GM12878 (cell line): ENCODE measurements around the gene AXL.

Experiments used
- BMI1 ChIP-seq: fragments of 450-650 bp; IDR thresholded peaks from 2 replicates; pipeline ENCODE4 v1.6.1; 2016; ENCODE audit warnings: mild to moderate bottlenecking, moderate library complexity, borderline replicate concordance
- CBX3 ChIP-seq: fragments of 200-600 bp; sonication (generic); IDR thresholded peaks from 2 replicates; pipeline ENCODE4 v1.6.1; 2016; ENCODE audit warnings: low read depth, borderline replicate concordance
- CTCF ChIP-seq, 3 experiments: IDR thresholded peaks in 2 of 3; conservative IDR thresholded peaks in 1 of 3; 2 replicates each; pipeline ENCODE4 v1.5.1; 2011; ENCODE audit warnings: low read depth in 3 of 3, low read length in 3 of 3, mild to moderate bottlenecking in 3 of 3, control low read depth in 2 of 3, moderate library complexity in 2 of 3, inconsistent platforms in 1 of 3, mixed read lengths in 1 of 3; ENCODE audit not compliant: control insufficient read depth in 2 of 3, insufficient read depth in 1 of 3; ENCODE audit errors: extremely low read depth in 1 of 3
- ESRRA ChIP-seq: IDR thresholded peaks from 2 replicates; pipeline ENCODE4 v1.6.1; 2012; ENCODE audit warnings: mild to moderate bottlenecking, low read length, improper control_type of control experiment
- POLR2A ChIP-seq: IDR thresholded peaks from 2 replicates; pipeline ENCODE4 v1.6.1; 2011; ENCODE audit warnings: low read depth, mild to moderate bottlenecking, low read length

- no peak for TF ChIP-seq POLR2A
- no peak for TF ChIP-seq ESRRA
- no peak for TF ChIP-seq CBX3
- TF ChIP-seq CTCF (IDR thresholded peaks at IDR 0.05 in 2 of 3, conservative IDR thresholded peaks at IDR 0.05 in 1 of 3; ENCODE audit: control insufficient read depth in 2 of 3, extremely low read depth in 1 of 3, insufficient read depth in 1 of 3, low read depth in 3 of 3, low read length in 3 of 3), result no peak
- no peak for TF ChIP-seq BMI1
Observed at GRCh38 chr19:41218615-41219507, at the start of gene AXL.
